ENCODE results near the gene PIEZO1.
"Not testable (repeated sequence)": the region's sequence is repeated elsewhere in the genome, so short reads cannot be mapped to it uniquely, and the experiment has no call there.

Gene PIEZO1

GRCh38 chr16:88687254-88687576 lies 97.8 kb downstream of the PIEZO1 start:
- DNase-seq (ENCODE audit: low read depth, low spot score): no peak

- DNase-seq (ENCODE audit: low read depth, low spot score): peak; percentile 66
Observed at GRCh38 chr16:88686439-88687253, 98.4 kb downstream of the PIEZO1 start, which contains the start of gene SNAI3. TSS of gene SNAI3 (minus strand) at chr16:88686507. CDS start at chr16:88686406, 101 bp downstream.

GRCh38 chr16:88686062-88686438 lies 99.0 kb downstream of the PIEZO1 start:
- no peak for DNase-seq (ENCODE audit: low read depth, low spot score)

GRCh38 chr16:88685156-88686061 lies 99.6 kb downstream of the PIEZO1 start:
- DNase-seq (ENCODE audit: low read depth, low spot score): peak; percentile 53

GRCh38 chr16:88684569-88685155 lies 100.4 kb downstream of the PIEZO1 start:
- no peak for DNase-seq (ENCODE audit: low read depth, low spot score)

- DNase-seq (ENCODE audit: low read depth, low spot score): no peak
Observed at GRCh38 chr16:88681709-88682451, 103.1 kb downstream of the PIEZO1 start.

- no peak for DNase-seq (ENCODE audit: low read depth, low spot score)
Observed at GRCh38 chr16:88681084-88681680, 103.8 kb downstream of the PIEZO1 start.

- no peak for DNase-seq (ENCODE audit: low read depth, low spot score)
Observed at GRCh38 chr16:88680554-88681083, 104.4 kb downstream of the PIEZO1 start.

- DNase-seq (ENCODE audit: low read depth, low spot score): no peak
Observed at GRCh38 chr16:88678224-88678979, 106.6 kb downstream of the PIEZO1 start.

GRCh38 chr16:88677721-88678120 lies 107.3 kb downstream of the PIEZO1 start:
- no peak for DNase-seq (ENCODE audit: low read depth, low spot score)

- no peak for DNase-seq (ENCODE audit: low read depth, low spot score)
Observed at GRCh38 chr16:88676502-88677242, 108.3 kb downstream of the PIEZO1 start.

GRCh38 chr16:88673716-88674379 lies 111.2 kb downstream of the PIEZO1 start:
- DNase-seq (ENCODE audit: low read depth, low spot score): no peak

- DNase-seq (ENCODE audit: low read depth, low spot score): no peak
Observed at GRCh38 chr16:88672776-88673175, 112.2 kb downstream of the PIEZO1 start.

GRCh38 chr16:88671806-88672205 lies 113.2 kb downstream of the PIEZO1 start:
- no peak for DNase-seq (ENCODE audit: low read depth, low spot score)

- DNase-seq (ENCODE audit: low read depth, low spot score): no peak
Observed at GRCh38 chr16:88669980-88670379, 115.0 kb downstream of the PIEZO1 start.

GRCh38 chr16:88669493-88669892 lies 115.5 kb downstream of the PIEZO1 start:
- DNase-seq (ENCODE audit: low read depth, low spot score): not testable (repeated sequence)

- no peak for DNase-seq (ENCODE audit: low read depth, low spot score)
Observed at GRCh38 chr16:88667461-88667860, 117.6 kb downstream of the PIEZO1 start.

GRCh38 chr16:88665570-88665969 lies 119.5 kb downstream of the PIEZO1 start:
- no peak for DNase-seq (ENCODE audit: low read depth, low spot score)

Measured in activated naive CD8-positive, alpha-beta T cell treated with anti-CD3 and anti-CD28 coated beads, Interleukin-2, amount 50 U/mL, for 16 hours (primary cell).